Stimulated activated CD4-positive, alpha-beta T cell treated with anti-CD3 and anti-CD28 coated beads, Interleukin-4, amount 100 ng/mL, for 1 hour (primary cell): Measurements from ENCODE around the gene CAMKMT.

Experiments
- DNase-seq: peaks from one replicate; pipeline ENCODE4 v3.0.0-alpha.2; 2020

Gene CAMKMT

DNA sequence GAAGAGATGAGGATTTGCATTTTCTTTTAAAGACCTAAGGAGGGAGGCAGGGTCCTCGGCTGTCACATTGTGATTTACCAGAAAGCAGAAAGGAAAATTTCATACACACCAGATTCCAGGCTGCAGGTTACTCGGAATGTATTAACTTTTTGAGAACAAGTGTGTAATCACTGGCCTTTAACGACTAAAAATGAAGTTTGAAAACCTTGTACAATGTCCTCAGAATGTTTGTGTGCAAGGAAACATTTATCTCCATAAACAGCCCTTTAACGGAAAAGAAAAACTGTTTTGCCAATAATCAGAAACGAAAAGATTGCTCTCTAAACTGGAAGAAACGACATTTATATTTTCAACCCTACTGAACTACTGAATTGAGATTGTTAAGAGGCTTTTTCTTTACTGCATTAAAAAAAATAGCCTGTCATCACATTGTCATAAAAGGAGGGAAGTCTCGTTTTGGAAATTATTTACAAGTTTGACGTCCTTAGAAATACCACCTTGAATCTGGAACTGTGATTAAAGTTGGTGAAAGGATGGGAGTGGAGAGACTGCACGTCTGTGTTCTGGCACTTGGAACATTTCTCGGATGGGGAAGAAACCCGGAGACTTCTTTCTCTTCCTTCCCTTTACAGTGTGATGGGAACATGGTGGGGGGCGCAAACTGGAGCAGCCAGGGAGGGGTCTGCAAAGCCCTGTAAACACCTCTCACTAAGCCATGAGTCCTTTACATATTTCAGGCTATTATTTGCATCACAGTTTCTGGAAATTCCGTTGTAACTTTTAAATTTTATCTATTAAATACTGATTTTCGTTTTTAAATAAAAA is 445.7 kb downstream of the CAMKMT start:
- no peak for DNase-seq

DNA sequence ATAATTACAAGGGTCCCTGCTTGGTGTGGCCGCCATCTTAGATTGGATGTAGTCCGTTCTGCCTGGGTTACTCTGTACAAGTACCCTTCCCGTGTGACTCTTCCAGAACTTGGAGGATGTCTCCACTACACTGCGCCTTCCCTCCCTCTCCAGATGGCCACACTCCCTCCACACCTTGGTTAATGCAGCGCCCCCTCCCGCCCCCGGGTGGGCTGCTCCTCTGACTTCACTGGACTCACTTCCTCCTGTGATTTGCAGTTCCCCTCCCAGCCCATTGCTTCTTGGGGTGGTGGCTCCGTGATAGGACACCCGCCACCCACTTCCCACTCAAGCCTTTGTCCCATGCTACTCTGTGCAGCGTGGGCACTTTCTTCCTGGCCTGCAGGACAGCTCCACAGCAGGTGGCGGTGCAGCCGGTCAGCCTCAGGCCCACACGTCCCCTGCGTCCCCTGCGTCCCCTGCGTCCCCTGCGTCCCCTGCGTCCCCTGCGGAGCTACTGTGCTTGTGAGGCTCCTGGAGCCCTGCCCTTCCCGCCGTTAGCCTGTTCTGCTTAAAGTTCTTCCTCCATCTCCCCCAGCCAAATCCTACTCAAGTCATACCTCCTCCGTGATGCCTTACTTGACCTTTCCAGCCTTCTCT is 449.3 kb downstream of the CAMKMT start:
- no peak for DNase-seq

DNA sequence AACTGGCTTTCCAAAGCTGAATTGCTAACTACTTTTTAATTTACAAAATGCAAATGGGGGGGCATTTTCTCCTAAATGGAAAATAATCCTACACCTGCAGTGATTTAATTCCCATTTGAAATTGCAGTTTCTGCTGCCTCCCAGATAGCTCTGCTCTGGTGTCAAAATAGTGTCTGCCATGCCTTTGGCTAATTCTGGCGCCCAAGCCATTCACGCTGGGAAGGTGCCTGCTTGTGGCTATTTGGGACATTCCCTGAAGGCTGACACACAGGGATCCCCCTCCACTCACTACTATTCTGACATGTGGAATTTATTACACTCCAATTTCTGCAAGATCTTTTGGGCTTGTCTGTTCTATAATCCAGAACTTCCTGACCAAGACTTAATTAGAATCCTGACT is 451.4 kb downstream of the CAMKMT start:
- DNase-seq, result no peak

DNA sequence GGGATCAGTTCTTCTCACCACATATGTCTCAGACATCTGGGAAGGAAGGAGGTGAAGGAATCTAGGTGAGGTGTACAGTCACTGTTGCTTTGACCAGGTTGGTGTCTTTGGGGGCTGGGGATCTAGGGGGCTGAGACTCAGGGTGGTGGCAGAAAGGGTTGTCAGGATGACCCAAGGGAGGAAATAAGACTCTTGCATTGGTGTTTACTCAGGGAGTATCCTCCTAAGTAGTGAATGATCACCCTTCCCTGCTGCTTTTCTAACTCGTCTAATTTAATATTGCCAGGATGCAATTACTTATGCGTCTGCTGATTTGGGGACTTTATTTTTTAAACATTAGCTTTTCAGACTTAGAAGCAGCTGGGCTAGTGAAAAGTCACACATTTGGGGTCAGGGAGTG is 451.9 kb downstream of the CAMKMT start:
- DNase-seq, result no peak

DNA sequence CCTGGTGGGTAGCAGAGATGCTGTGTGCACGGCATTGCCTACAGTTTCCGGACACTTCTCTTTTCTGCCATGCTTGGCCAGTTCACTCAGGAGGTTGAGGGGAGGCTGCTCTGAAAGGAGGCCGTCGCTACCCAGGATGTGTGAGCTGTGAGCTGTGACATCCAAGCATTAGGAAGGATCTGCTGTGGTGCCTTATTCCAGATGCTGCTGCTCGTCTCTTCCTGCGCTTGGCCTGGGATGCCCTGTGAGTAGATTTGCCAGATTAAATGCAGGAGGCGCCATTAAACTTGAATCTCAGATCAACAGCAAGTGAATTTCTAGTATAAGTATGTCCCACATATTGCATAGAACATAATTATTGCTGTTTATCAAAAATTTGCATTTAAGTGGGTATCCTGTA is 455.5 kb downstream of the CAMKMT start:
- no peak for DNase-seq

DNA sequence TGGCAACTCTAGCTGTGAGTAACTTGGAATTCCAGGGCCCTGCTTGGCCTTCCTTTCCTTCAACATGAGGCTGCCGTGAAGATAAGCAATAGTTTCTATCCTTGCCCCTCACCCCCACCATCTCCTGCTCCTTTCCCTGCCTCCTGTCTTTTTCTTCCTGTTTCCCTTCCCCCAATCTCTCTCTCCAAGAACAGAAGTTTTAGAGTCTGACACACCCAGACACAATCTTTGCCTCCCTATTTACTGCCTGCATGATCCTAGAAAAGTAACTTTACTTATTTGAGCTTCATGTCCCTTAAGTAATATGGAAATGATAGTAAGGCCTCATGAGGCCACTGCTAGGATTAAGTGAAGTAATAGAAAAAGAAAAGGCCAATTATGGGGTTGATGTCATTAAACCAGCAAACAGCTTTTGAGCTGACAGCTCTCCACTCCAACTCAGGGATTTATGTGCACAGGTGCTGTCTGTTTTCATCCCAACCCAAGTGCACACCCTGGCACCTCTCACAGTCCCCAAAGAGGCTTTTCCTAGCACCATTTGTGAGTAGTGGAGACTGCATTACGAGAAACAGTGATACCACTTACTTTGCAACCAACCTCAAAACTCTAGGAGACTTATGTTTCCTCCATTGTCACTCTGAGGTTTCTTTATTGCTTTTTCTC is 456.1 kb downstream of the CAMKMT start:
- no peak for DNase-seq

DNA sequence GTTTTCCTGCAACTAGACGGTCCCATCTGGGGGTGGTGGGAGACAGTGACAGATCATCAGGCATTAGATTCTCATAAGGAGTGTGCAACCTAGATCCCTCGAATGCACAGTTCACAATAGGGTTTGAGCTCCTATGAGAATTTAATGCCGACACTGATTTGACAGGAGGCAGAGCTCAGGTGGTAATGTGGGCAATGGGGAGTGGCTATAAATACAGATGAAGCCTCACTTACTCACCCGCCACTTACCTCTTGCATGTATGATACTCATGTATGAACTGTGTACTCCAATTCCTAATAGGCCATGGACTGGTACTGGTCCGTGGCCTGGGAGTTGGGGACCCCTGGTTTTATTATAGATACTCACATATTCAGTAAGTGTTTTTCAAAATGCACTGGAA is 457.3 kb downstream of the CAMKMT start:
- DNase-seq, result no peak

DNA sequence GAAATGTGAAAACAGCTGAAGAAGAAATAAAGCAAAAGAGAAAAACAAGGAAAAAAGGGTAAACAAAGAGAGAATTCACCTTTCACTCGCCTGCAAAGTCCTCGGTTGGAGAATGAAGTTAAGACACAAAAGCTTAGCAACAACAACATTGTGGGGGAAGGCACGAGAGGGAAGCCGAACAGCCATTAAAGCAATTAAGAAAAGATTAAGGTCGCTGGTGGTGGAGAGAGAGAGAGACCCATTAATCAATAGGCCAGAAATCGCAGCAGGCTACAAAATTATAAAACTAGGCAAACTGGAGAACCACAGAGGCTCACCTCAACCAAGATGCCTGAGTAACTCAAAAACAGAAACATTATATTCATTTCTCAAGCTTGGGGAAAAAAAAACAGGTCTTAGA is 459.8 kb downstream of the CAMKMT start:
- no peak for DNase-seq

DNA sequence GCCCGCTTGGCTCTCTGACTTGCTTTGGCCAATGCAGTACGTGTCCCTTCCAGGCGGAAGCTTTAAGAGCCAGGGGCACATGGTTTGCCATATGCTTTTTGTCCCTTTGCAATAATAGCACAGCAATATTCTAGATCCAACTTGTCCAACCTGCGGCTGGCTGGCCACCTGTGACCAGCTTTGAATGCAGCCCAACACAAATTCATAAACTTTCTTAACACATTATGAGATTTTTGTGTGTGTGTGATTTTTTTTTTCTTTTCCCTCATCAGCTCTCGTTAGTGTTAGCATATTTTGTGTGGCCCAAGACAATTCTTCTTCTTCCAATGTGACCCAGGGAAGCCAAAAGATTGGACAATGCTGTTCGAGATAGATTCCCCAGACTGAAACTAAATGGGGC is 460.4 kb downstream of the CAMKMT start:
- DNase-seq, result no peak
